ENCODE data around the gene SLC12A7.

The SLC12A7 gene

DNA sequence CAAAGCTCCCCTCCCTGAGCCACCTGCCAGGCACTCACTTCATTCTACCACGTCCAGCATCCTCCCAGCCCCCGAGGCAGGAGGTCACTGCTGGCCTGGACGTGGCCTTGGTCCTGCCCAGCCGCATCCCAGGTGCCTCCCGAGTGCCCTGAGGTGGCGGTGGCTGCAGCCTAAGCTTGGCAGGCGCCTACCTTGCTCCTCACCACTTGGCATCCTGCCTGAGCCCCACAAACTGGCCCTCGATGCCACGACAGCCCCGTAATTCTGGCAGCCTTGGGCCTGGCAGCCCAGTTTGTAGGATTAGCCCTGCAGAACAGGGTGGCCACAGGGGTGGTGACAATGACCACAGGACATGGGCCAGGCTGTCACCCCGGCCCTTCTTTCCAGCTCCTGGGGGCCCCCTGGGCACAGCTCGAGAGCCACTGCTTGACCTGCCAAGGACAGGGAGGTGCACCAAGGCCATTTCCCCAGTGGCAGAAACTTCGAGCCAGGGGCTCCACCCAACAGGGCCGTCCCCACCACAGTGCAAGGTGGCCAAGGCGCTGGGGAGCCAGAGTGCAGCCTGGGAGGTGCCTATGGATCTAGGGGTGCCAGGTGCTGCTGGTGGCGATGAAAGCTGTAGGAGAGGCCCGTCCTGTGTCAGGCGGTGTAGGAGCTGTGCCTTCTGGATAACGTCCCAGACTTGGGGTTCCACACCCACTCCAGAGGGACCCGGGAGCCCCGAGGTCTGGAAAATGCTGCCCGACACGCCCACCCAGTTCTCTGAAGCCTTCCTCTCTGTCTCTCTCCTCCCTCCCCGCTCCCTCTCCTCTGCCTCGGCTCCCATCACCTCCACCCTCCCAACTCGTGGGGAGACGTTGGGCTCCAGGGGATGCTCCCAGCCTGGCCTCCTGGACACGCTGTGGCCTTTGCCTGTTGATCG is 84.9 kb downstream of the SLC12A7 start:
- TF ChIP-seq POLR2AphosphoS5 (IDR thresholded peaks at IDR 0.05; ENCODE audit: low read depth, low read length) (no peak), TAF1 (IDR thresholded peaks at IDR 0.05; ENCODE audit: borderline replicate concordance, insufficient read depth, low read length) (no peak), FOXP2 (optimal IDR thresholded peaks at IDR 0.05; ENCODE audit: borderline replicate concordance, extremely low read depth, extremely low read length, insufficient read depth) (no peak), SIN3A (IDR thresholded peaks at IDR 0.05; ENCODE audit: borderline replicate concordance, insufficient read depth, low read length) (no peak)
- TF ChIP-seq, protein P1, sequence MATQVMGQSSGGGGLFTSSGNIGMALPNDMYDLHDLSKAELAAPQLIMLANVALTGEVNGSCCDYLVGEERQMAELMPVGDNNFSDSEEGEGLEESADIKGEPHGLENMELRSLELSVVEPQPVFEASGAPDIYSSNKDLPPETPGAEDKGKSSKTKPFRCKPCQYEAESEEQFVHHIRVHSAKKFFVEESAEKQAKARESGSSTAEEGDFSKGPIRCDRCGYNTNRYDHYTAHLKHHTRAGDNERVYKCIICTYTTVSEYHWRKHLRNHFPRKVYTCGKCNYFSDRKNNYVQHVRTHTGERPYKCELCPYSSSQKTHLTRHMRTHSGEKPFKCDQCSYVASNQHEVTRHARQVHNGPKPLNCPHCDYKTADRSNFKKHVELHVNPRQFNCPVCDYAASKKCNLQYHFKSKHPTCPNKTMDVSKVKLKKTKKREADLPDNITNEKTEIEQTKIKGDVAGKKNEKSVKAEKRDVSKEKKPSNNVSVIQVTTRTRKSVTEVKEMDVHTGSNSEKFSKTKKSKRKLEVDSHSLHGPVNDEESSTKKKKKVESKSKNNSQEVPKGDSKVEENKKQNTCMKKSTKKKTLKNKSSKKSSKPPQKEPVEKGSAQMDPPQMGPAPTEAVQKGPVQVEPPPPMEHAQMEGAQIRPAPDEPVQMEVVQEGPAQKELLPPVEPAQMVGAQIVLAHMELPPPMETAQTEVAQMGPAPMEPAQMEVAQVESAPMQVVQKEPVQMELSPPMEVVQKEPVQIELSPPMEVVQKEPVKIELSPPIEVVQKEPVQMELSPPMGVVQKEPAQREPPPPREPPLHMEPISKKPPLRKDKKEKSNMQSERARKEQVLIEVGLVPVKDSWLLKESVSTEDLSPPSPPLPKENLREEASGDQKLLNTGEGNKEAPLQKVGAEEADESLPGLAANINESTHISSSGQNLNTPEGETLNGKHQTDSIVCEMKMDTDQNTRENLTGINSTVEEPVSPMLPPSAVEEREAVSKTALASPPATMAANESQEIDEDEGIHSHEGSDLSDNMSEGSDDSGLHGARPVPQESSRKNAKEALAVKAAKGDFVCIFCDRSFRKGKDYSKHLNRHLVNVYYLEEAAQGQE (IDR thresholded peaks at IDR 0.05; ENCODE audit: insufficient read depth in 1 of 2, low read depth in 2 of 2, low read length in 2 of 2): no peak

DNA sequence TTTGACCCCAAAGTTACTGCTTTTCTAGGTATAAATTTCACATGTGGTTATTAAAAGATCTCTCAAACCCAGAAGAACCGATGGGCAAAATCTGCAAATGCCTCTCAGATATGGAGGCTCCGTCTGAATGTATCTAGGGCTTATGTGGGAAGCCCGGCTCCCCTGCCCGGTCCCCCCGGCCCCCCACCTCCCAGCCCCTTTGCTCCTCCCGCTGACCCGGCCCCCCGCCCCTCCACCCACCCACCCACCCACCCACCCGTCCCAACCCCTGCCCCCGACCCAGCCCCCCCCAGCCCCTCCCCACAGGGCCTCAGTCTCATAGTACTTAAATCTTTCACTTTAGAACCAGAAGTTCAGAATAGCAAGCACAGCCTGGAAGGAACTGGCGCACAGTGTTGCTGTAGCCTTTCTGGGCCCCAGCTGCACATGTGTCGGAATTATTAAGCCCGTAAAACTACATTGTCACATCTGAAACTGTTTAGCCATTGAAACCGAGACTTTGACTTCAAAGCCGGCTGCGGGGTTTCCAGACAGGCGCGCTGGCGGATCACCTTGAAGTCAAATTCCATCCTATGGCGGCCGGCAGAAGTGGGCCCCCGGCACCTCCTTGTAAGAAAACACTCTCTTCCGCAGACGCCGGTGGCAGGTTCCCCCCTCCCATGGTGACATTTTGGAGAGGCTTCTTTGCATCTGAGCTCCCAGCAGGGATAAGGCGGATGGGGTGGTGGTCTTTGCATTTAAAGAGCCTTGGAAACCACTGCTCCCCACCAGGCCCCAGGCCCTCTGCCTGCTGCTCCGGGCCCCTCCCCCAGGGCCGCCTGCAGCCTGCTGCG is 90.5 kb downstream of the SLC12A7 start:
- TF ChIP-seq, protein P1 (IDR thresholded peaks at IDR 0.05; ENCODE audit: insufficient read depth in 1 of 2, low read depth in 2 of 2, low read length in 2 of 2): no peak
- TF ChIP-seq POLR2AphosphoS5 (IDR thresholded peaks at IDR 0.05; ENCODE audit: low read depth, low read length) (no peak), FOXP2 (optimal IDR thresholded peaks at IDR 0.05; ENCODE audit: borderline replicate concordance, extremely low read depth, extremely low read length, insufficient read depth) (no peak), SIN3A (IDR thresholded peaks at IDR 0.05; ENCODE audit: borderline replicate concordance, insufficient read depth, low read length) (no peak)

DNA sequence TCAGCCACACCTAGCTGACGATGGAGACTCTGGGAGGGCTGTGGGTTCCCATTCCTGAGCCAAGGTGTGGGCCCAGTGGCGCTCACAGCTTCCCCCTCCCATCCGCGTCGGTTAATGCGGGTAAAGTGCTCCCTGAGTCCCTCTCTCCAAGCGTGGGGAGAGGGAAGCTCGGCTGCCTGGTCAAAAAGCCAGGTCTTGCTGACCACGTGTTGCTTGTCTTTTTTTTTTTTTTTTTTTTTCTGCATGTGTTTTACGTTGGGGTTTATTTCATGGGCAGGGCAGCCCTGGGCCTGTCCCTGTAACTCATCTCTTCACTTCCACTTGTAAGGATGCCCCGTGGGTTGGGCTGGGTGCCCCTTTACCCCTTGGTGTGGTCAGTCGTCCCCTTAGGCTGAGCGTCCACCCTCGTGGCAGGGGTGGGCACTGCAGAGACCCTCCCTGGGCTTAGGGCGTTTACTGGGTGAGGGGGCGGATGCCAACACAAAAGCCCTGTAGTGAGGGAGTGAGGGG is 91.4 kb downstream of the SLC12A7 start:
- TF ChIP-seq FOXP2 (optimal IDR thresholded peaks at IDR 0.05; ENCODE audit: borderline replicate concordance, extremely low read depth, extremely low read length, insufficient read depth) (no peak), POLR2AphosphoS5 (IDR thresholded peaks at IDR 0.05; ENCODE audit: low read depth, low read length) (no peak), TAF1 (IDR thresholded peaks at IDR 0.05; ENCODE audit: borderline replicate concordance, insufficient read depth, low read length) (no peak), SIN3A (IDR thresholded peaks at IDR 0.05; ENCODE audit: borderline replicate concordance, insufficient read depth, low read length) (no peak)
- TF ChIP-seq, protein P1 (IDR thresholded peaks at IDR 0.05; ENCODE audit: insufficient read depth in 1 of 2, low read depth in 2 of 2, low read length in 2 of 2): no peak

DNA sequence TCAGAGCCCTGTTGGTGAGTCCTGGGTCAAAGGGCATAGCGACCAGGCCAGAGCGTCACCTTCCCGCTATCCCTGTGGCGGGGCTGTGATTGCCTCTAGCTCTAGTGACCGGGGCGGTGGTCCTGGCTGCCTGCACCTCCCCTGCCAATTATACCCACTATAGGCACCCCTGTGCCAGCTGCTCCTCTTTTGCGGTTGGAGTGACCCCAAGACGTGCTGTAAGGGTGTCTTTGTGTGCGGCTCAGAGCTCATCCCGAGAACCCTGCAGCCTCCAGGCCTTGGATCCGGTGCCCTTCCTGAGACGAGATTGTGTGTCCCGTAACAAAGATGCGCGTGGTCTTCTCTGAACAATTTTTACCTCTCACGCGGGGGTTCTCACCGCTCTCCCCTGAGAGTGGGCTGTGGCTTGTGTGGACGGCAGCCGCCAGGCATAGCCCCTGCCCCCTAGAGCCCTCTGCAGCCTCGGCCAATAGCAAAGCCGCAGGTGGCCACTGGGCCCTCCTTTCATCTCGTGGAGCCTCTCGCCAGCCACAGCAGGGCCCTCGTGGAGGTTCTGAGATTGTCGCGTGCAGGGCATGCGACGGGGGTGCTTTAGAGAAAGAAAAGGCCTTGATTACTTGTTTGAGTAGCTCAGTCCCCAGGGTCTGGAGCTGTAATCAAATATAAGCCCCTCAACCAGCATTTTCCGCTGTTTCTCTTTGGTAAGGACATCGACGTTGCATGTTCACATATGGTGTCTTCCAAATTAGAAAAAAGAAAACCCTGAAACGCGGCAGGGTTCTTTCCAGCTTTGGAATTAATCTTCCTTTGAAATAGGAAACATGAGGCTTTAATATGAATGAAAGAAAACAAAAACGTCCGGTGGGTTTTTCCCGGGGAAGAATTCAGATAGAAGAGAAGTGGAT is 92.6 kb downstream of the SLC12A7 start:
- TF ChIP-seq POLR2AphosphoS5 (IDR thresholded peaks at IDR 0.05; ENCODE audit: low read depth, low read length) (no peak), SIN3A (IDR thresholded peaks at IDR 0.05; ENCODE audit: borderline replicate concordance, insufficient read depth, low read length) (no peak), FOXP2 (optimal IDR thresholded peaks at IDR 0.05; ENCODE audit: borderline replicate concordance, extremely low read depth, extremely low read length, insufficient read depth) (no peak), TAF1 (IDR thresholded peaks at IDR 0.05; ENCODE audit: borderline replicate concordance, insufficient read depth, low read length) (no peak)
- TF ChIP-seq, protein P1 (IDR thresholded peaks at IDR 0.05; ENCODE audit: insufficient read depth in 1 of 2, low read depth in 2 of 2, low read length in 2 of 2): no peak

Data from PFSK-1 (cell line).